HepG2 (cell line): ENCODE measurements around the gene FIBP. TPM values are rescaled to one million over a fixed set of nuclear protein-coding genes. Genes with fewer than 3 reads are reported as not detected.
A peak's percentile ranks its signal among the peaks of the same experiment; 100 is the strongest.

Experiments
- CEBPB ChIP-seq: IDR thresholded peaks from 2 replicates; pipeline ENCODE4 v1.6.1; 2011; ENCODE audit warnings: low read depth, low read length, improper control_type of control experiment, borderline replicate concordance
- HNF1B ChIP-seq: sonication (generic); formaldehyde crosslinking; IDR thresholded peaks from 2 replicates; pipeline ENCODE4 v1.5.1; 2020; ENCODE audit warnings: mild to moderate bottlenecking, moderate library complexity, missing genetic modification reagents
- HNRNPLL ChIP-seq: fragments of 200-400 bp; formaldehyde crosslinking; IDR thresholded peaks from 2 replicates; pipeline ENCODE4 v1.6.1; 2017; ENCODE audit warnings: mild to moderate bottlenecking, low read depth, low read length; ENCODE audit not compliant: poor library complexity, severe bottlenecking
- MED1 ChIP-seq: sonication (generic); formaldehyde crosslinking; IDR thresholded peaks from 2 replicates; pipeline ENCODE4 v1.4.0; 2020; ENCODE audit warnings: missing genetic modification reagents
- MIXL1 ChIP-seq: IDR thresholded peaks from 2 replicates; pipeline ENCODE4 v1.6.1; 2016
- NFATC3 ChIP-seq: sonication (generic); formaldehyde crosslinking; IDR thresholded peaks from 2 replicates; pipeline ENCODE4 v1.5.1; 2020; ENCODE audit warnings: mild to moderate bottlenecking, missing genetic modification reagents
- NFYC ChIP-seq: IDR thresholded peaks from 2 replicates; pipeline ENCODE4 v1.6.1; 2016; ENCODE audit warnings: missing genetic modification reagents, missing compliant biosample characterization
- NONO ChIP-seq, 2 experiments: fragments of 450-650 bp in 1 of 2; sonication (generic) in 1 of 2; formaldehyde crosslinking in 1 of 2; IDR thresholded peaks in 1 of 2; conservative IDR thresholded peaks in 1 of 2; 2 replicates each; pipeline versions ENCODE4 v1.6.1 to v1.8.0; 2017 to 2022; ENCODE audit warnings: mild to moderate bottlenecking in 1 of 2, missing genetic modification reagents in 1 of 2, moderate library complexity in 1 of 2
- NR2C2 ChIP-seq: sonication (generic); formaldehyde crosslinking; IDR thresholded peaks from 2 replicates; pipeline ENCODE4 v1.4.0; 2020; ENCODE audit warnings: missing genetic modification reagents, mild to moderate bottlenecking, moderate library complexity, borderline replicate concordance
- NR3C1 ChIP-seq: sonication (generic); formaldehyde crosslinking; IDR thresholded peaks from 2 replicates; pipeline ENCODE4 v1.4.0; 2020; ENCODE audit warnings: missing genetic modification reagents
- RFXANK ChIP-seq: IDR thresholded peaks from 2 replicates; pipeline ENCODE4 v1.6.1; 2016
- SIX4 ChIP-seq: sonication (generic); formaldehyde crosslinking; IDR thresholded peaks from 2 replicates; pipeline ENCODE4 v1.4.0; 2020; ENCODE audit warnings: missing genetic modification reagents
- SMC3 ChIP-seq: IDR thresholded peaks from 2 replicates; pipeline ENCODE4 v1.6.1; 2011; ENCODE audit warnings: low read length, improper control_type of control experiment
- TFAP4 ChIP-seq: sonication (generic); IDR thresholded peaks from 2 replicates; pipeline ENCODE4 v1.6.1; 2016; ENCODE audit warnings: low read depth, borderline replicate concordance
- ZBTB14 ChIP-seq: sonication (generic); formaldehyde crosslinking; IDR thresholded peaks from 2 replicates; pipeline ENCODE4 v1.4.0; 2020; ENCODE audit warnings: missing genetic modification reagents
- ZGPAT ChIP-seq: IDR thresholded peaks from 2 replicates; pipeline ENCODE4 v1.6.1; 2016; ENCODE audit warnings: mild to moderate bottlenecking
- ZNF234 ChIP-seq: sonication (generic); formaldehyde crosslinking; conservative IDR thresholded peaks from 2 replicates; pipeline ENCODE4 v1.5.1; 2020; ENCODE audit warnings: mild to moderate bottlenecking, missing genetic modification reagents
- ZNF317 ChIP-seq: sonication (generic); formaldehyde crosslinking; IDR thresholded peaks from 2 replicates; pipeline ENCODE4 v1.5.0; 2020; ENCODE audit warnings: mild to moderate bottlenecking, missing genetic modification reagents
- ZNF468 ChIP-seq: sonication (generic); formaldehyde crosslinking; IDR thresholded peaks from 2 replicates; pipeline ENCODE4 v1.8.0; 2022; ENCODE audit warnings: mild to moderate bottlenecking, moderate library complexity, missing genetic modification reagents
- ZNF800 ChIP-seq: sonication (generic); formaldehyde crosslinking; IDR thresholded peaks from 2 replicates; pipeline ENCODE4 v1.4.0; 2020; ENCODE audit warnings: missing genetic modification reagents
- ZNF841 ChIP-seq: sonication (generic); formaldehyde crosslinking; IDR thresholded peaks from 2 replicates; pipeline ENCODE4 v1.8.1; 2023; ENCODE audit warnings: missing genetic modification reagents, borderline replicate concordance
- ZSCAN5A ChIP-seq: sonication (generic); formaldehyde crosslinking; IDR thresholded peaks from 2 replicates; pipeline ENCODE4 v1.8.0; 2022; ENCODE audit warnings: mild to moderate bottlenecking, missing genetic modification reagents, borderline replicate concordance
- polyA plus RNA-seq, 8 experiments: library from polyadenylated mRNA; depleted of rRNA in 3 of 8; stranded (reverse) in 7 of 8; unstranded in 1 of 8; fragments of >200 nt; fragmentation: Illumina TruSeq in 4 of 8; extraction: Trizol in 4 of 8; gene quantifications; 2 replicates each; pipeline versions ENCODE4 v1.2.1 to v1.2.3, GENCODE V29; 2011 to 2016; ENCODE audit warnings: low read depth in 4 of 8, missing spikeins in 1 of 8, mixed read lengths in 1 of 8; ENCODE audit not compliant: insufficient read depth in 1 of 8
- total RNA-seq, 5 experiments: library from RNA; depleted of rRNA; stranded (reverse); fragments of >200 nt; fragmentation: Illumina TruSeq; extraction: Trizol; gene quantifications; 2 replicates each; pipeline ENCODE4 v1.2.3, GENCODE V29; 2016; ENCODE audit warnings: low read depth in 1 of 5

Gene FIBP
- total and polyA plus RNA-seq, 2 of the 13 experiments (the other 11 are each of a cell fraction or from before 2014, with no cell fraction given): 42.9 to 62.1 TPM

- TF ChIP-seq NFATC3 (CRISPR knock-in tag) (no peak), ZNF468 (CRISPR knock-in tag) (no peak), ZSCAN5A (CRISPR knock-in tag) (no peak), ZNF234 (CRISPR knock-in tag) (no peak), NONO (IDR thresholded peaks at IDR 0.05) (no peak), NONO (CRISPR knock-in tag; conservative IDR thresholded peaks at IDR 0.05) (no peak; the same call in 1 of the 2 replicates), ZNF317 (CRISPR knock-in tag) (no peak), TFAP4 (no peak), ZNF800 (CRISPR knock-in tag) (peak; percentile 30; the same call in 1 of the 2 replicates), HNRNPLL (peak; percentile 61), HNF1B (peak; percentile 82), SIX4 (CRISPR knock-in tag) (no peak; the same call in 1 of the 2 replicates), ZNF841 (CRISPR knock-in tag) (no peak), RFXANK (CRISPR knock-in tag) (no peak), MED1 (CRISPR knock-in tag) (no peak; the same call in none of the 2 replicates), SMC3 (peak; percentile 18; the same call in 1 of the 2 replicates), NFYC (peak; percentile 65), ZGPAT (CRISPR knock-in tag) (peak; percentile 78), CEBPB (no peak), NR2C2 (CRISPR knock-in tag) (peak; percentile 93), NR3C1 (CRISPR knock-in tag) (no peak), ZBTB14 (CRISPR knock-in tag) (peak; percentile 65), MIXL1 (CRISPR knock-in tag) (0 out of 2 replicates have a peak, but pooled peaks have one; percentile 10)
These were observed at the start of gene FIBP (continued) for GRCh38 chr11:65888163-65888814.
